HG02759 (cell line): ENCODE results near the gene BEND2.

Source experiments
- ATAC-seq: cut with Tn5 transposase; IDR thresholded peaks from one replicate; pipeline ENCODE4 v1.9.1; 2021; ENCODE audit warnings: mild to moderate bottlenecking, moderate library complexity; ENCODE audit not compliant: unreplicated experiment

Gene BEND2

GRCh38 chrX:18146009-18146408 lies 74.7 kb downstream of the BEND2 start:
- ATAC-seq = no peak

- ATAC-seq = no peak
Measured at GRCh38 chrX:18136816-18137215, 83.9 kb downstream of the BEND2 start.

DNA sequence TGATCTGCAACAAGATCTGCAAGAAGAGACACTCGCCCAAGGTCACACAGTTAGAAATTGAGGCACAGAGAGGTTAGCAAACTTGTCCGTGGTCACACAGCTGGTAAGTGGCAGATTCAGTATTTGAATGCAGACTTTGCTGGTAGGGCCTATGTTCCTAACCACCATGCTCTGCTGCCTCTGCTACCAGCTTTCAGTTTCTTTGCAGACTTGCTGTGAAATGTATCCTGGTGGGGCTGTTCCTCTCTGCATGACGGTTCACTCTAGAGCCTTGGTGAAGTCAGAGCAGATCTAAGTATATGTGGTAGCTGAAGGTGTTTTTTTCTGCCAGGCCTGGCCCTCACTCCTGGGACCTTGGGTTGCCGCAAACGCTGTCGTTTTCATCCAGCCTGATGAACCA lies 87.1 kb downstream of the BEND2 start:
- no peak for ATAC-seq

- no peak for ATAC-seq
Measured at GRCh38 chrX:18129690-18130089, 91.0 kb downstream of the BEND2 start.

GRCh38 chrX:18126971-18127370 lies 93.7 kb downstream of the BEND2 start:
- ATAC-seq = no peak

GRCh38 chrX:18119856-18120255 lies 100.8 kb downstream of the BEND2 start:
- ATAC-seq = no peak
